Fibroblast of skin of scalp (primary cell): ENCODE results near the gene SENP1.

Source experiments
- DNase-seq: peaks from one replicate; pipeline ENCODE4 v3.0.0-alpha.2; 2013

SENP1 gene

DNA sequence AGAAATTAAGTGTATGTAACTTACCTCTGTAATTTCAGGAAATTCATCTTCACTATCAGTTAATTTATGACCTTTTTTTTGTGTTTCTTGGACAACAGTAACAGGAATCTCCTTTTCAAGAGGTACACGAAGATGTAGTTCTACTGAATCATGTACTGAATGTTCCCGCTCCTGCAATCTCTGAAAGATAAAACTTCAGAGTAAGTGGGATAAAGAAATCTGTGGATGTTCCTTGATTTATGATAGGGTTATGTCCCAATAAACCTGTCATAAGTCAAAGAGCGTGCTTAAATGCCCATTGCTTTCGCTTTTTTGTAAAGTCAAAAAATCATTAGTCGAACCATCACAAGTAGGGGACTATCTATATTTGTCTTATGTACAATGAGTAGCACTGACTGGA, 40.8 kb downstream of the SENP1 start:
- DNase-seq = no peak

GRCh38 chr12:48063530-48063929, 42.3 kb downstream of the SENP1 start:
- DNase-seq = no peak

- peak; percentile 8 for DNase-seq
These were observed 43.8 kb downstream of the SENP1 start for GRCh38 chr12:48061938-48062719.

- DNase-seq = no peak
These were observed 45.4 kb downstream of the SENP1 start for GRCh38 chr12:48060474-48060873.

DNA sequence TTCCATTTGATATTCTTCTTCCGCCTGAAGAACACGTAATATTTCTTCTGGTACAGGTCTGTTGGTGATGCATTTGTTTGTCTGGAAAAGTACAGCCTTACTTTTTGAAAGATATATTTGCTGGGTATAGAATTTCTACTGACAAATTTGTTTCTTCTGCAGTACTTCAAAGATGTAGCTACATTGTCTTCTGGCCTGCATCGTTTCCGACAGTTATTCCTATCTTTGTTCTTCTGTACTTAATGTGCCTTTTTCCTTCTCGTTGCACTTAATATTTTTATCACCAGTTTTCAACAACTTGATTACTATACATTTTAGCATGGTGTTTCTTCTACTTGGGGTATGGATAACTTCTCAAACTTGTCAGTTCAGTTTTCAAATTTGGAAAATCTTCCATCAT, 47.1 kb downstream of the SENP1 start:
- no peak for DNase-seq

DNA sequence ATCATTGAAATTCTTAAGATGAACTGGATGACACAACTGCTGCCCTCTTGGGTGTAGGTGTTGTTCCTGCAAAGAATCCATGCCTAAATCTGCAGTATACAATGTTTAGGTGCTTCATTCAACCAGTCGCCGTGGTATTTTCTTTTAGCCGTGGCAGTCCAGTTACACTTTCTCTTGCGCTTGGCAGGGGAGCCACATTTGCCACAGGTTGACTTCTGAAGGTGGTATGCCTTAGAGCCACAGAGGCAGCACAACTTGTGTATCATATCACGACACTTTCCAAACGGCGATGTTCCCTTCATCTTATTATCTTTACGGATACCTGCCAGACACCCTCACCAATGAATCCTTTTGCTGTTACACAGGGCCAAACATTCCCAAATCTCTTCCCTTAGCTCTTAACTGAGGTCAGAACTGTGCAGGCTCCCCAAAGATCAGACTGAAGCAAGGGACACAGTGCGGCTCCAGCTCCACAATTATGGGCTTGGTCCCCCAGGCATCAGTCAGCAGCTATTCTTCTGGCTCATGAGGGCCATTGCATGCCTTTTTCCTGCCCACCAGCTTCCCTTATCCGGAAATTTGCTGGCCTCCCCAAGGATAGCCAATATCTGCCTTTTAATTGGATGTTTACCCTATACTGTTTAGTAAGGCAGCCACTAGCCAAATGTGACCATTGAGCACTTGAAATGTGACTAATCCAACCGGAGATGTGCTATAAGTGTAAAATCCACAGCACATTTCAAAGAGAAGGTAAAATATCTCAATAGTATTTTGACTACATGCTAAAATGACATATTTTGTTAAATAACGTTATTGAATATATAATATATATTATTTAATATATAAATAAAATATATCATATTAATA, 50.7 kb downstream of the SENP1 start:
- DNase-seq = no peak

- no peak for DNase-seq
These were observed 52.0 kb downstream of the SENP1 start for GRCh38 chr12:48053883-48054282.

DNA sequence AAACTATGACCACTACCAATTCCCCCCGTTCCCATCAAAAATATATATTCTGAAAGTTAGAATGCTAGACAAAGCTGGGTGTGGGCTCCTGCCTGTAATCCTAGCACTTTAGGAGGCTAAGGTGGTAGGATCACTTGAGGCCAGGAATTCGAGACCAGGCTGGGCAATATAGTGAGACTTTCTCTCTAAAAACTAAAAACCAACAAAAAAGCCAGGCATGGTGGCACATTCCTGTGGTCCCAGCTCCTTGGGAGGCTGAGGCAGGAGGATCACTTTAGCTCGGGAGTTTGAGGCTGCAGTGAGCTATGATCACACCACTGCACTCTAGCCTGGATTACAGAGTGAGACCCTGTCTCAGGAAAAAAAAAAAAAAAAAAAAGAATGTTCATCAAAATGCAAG, 52.8 kb downstream of the SENP1 start:
- no peak for DNase-seq

DNA sequence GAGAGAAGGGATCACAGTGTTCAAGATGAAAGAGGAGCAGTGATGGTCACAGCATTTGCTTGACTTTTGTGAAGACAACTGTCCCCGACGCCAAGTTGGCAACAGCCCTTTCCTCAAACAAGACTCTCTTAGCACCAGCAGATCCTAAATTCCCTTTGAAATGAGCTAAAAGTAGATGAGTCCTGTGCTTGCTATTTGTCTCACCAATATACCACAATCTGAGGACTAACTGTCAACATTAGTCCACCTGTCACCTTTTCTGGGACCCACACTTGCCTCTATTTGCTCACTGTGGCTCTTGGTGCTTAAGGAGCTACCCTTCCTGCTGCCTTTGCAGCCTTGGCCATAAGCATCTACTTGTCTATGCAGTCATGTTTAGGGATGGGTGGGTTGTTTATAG, 54.2 kb downstream of the SENP1 start:
- DNase-seq = no peak

GRCh38 chr12:48050174-48050573, 55.7 kb downstream of the SENP1 start:
- no peak for DNase-seq

DNA sequence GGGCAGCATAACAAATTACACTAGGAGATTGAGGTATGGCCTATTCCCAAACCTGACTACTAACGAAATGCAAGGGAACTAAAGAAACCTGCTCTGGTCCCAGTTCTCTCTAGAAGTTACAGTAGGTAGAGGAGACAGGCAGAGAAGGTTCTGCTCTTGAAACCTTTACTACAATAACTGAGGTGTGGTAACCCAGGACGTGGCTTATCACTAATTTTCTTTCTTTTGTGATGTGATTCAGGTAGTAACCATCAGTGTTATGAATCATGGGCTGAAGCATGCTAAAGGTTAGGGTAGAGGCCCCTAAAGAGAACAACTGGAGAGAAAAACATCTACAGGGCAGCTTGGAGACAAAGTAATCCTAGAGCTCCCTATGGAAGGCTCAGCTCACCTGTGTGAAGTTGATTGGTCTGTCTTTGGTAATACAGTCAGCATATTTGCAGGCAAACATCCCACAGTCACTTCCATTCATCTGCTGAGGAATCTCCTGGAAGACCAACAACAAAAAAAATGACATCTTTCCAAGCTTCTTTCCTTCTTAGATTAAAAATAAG, 59.8 kb downstream of the SENP1 start:
- DNase-seq = no peak

DNA sequence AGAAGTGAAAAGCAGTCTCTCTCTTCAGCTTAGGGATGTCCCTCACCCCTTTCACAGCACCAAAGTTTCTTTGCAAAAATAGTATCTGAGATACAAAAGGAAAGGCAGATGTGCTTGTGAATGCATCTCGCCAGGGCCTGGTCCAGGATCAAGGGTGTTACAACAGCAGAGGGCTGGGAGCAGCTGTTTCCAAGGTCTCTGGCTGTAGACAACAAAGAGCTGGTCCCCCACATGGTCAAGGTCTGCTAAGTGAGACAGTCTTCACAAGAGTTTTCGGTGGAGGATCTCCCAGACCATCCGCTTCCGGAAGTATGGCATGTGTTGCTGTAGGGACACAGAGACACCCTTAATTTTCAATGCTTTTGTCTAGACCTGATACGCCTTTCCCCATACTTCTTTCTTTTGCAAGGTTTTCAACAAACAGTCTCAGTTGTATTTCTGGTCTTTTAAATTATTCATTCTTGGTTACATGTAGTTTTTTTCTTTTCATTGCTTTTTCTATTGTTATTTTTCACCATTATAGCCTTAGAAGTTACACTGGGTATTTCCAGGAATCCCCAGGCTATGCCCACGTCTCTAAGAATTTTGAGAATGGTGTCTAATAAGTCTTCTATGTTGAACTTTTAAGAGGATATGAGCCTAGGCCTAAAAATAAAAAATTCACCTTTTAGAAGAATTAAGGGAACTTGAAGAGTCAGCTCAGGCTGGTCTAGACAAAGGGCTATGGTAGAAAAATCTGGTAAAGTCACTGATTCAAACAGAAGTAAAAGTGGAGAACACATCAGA, 60.6 kb downstream of the SENP1 start:
- no peak for DNase-seq

- DNase-seq = no peak
These were observed 61.5 kb downstream of the SENP1 start for GRCh38 chr12:48044396-48044795.

- DNase-seq = no peak
These were observed 62.1 kb downstream of the SENP1 start for GRCh38 chr12:48043771-48044170.

DNA sequence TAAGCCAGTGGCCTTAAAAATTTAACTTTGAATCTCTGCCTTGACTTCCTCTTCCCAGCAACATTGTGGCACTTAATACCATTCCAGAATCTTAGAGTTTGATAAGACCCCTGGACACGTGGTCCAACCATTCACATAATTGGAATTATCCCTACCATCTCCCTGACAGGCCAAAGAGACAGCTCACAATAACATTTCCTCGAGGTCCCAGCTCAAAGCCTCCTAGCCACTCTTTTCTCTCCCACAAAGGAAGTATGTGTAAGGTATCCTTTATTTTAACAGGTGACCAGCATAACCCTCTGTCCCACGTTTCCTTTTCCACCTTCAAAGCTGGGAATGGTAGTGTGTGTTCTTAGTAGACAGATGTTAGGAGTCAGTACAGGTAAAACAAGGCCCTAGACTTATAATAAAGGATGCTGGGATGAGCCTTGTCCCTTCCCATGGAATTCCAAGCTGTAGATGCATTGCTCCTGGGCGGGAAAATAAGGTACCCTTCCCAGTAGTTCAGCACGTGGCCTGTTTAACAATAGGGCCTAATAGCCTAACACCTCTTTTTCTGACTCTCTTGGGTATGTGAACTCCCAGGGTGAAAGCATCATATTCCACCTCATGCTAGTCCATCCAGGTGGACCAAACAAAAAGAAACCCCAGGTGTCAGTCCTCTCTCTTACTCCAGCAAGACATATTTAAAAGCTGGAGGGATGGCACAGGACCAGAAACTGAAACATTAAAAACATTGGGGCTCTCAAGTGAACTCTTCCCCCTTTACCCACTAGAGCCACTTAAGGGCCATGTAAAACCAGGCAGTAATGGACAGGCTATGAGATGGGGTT, 64.1 kb downstream of the SENP1 start:
- no peak for DNase-seq

DNA sequence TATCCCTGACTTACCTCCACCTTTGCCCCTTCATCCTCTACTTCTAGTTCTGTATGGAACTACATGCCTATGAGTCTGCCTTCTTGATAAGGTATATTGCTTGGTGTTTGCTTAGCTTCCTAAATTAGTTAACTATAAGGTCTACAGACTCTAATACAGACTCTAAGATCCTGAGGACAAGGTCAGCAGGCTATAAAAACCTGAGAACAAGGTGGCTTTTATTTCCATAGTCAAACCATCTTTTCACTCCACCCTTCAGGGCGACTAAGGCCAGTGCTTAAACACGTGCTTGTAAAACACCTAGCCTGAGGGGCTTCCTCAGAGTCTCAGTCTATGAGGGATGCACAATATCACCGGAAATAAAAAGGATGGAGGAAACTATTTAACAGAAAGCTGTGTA, 65.5 kb downstream of the SENP1 start:
- DNase-seq = no peak

GRCh38 chr12:48039151-48039550, 66.7 kb downstream of the SENP1 start:
- DNase-seq = no peak

DNA sequence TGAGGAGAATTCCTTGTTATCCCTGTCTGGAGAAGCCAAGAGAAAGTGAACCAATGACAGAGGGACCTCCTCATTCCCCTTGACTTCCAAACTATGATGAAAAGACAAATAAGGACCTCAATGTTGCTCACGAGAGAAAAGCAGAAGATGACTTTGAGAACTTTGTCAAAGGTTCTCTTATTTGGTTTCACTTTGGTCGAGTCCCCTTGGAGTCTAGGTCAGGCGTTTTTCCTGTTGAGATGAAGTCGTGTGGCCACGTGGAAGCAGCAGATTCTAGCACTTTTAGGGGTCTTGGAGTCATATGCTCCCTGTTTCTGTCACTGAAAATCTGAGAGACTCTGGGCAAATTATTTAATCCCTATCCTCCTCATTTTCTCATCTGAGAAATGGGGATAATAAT, 67.8 kb downstream of the SENP1 start:
- no peak for DNase-seq

DNA sequence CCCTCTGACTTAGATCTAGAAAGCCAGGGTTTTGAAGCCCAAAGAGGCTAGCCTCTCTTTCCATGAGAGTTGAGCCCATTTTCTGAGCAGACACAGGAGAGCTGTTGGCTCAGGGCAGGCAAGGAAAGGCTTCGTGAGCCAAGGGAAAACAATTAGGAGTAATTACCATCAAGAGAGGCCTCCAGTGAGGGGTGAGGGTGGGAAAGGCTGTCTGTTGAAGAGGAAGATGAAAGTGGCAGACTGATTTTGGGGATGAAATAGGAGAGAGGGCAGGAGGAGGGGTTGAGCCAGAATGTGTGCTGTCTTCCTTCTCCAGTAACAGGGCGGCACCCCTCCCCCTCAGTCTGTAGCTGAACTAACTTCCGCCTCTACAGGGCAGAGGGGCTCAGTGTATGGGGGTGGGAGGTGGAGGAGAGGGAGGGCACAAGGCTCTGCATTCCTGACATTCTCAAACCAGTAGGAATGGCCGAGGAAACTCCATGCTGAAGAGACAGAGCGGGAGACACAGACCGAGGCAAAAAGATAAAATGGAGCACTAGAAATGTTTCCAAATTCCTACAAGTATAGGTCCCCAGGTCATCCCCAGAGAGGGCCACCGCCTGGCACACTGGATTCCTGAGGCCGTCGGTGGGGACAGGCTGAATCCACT, 68.5 kb downstream of the SENP1 start:
- DNase-seq = peak; percentile 88

- DNase-seq = no peak
These were observed 69.1 kb downstream of the SENP1 start for GRCh38 chr12:48036818-48037217.
